Keratinocyte (primary cell): Measurements from ENCODE around the gene RNF5.

ENCODE experiments used
- EZH2 ChIP-seq: IDR thresholded peaks from one replicate; pipeline ENCODE4 v1.6.1; 2012; ENCODE audit warnings: inconsistent platforms, mild to moderate bottlenecking, low read length, moderate library complexity
- TF ChIP-seq, protein P1 (sequence below), 3 experiments: IDR thresholded peaks in 1 of 3; conservative IDR thresholded peaks in 1 of 3; optimal IDR thresholded peaks in 1 of 3; 2 replicates in 2 of 3; 3 replicates in 1 of 3; pipeline versions ENCODE3 to v1.5.1; 2011; ENCODE audit warnings: low read length in 3 of 3, mild to moderate bottlenecking in 3 of 3, moderate library complexity in 2 of 3, control low read depth in 1 of 3, inconsistent platforms in 1 of 3; ENCODE audit not compliant: insufficient read depth in 2 of 3; ENCODE audit errors: extremely low read depth in 1 of 3

DNA sequence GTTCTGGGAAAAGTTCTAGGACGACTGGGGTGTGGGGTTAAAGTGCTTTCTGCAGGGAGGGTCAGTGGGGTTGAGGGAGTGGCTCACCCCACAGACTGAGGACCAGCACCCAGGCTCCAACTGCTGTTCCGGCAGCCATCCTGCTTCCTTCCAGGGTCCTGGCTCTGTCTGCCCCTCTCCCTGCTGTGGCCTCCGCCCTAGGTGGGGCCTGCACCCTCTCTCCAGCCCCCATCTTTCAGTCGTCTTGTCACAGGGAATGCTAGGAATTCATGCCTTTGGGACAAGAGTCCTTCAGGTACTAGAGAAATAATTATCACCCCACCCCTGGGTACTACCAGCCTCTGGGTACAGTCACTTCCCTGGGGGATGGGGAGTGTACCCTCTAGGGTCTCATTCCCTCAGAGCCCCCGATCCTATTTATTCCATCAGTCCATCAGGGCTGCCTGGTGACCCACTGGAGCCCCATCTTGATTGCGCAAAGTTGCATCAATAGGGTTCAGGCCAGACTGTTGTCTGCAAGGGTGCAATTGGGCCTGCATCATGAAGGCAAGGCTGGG, 6.0 kb downstream of the RNF5 start, which contains the start of gene AGER:
- TF ChIP-seq, protein P1, sequence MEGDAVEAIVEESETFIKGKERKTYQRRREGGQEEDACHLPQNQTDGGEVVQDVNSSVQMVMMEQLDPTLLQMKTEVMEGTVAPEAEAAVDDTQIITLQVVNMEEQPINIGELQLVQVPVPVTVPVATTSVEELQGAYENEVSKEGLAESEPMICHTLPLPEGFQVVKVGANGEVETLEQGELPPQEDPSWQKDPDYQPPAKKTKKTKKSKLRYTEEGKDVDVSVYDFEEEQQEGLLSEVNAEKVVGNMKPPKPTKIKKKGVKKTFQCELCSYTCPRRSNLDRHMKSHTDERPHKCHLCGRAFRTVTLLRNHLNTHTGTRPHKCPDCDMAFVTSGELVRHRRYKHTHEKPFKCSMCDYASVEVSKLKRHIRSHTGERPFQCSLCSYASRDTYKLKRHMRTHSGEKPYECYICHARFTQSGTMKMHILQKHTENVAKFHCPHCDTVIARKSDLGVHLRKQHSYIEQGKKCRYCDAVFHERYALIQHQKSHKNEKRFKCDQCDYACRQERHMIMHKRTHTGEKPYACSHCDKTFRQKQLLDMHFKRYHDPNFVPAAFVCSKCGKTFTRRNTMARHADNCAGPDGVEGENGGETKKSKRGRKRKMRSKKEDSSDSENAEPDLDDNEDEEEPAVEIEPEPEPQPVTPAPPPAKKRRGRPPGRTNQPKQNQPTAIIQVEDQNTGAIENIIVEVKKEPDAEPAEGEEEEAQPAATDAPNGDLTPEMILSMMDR (optimal IDR thresholded peaks at IDR 0.05 in 1 of 3, IDR thresholded peaks at IDR 0.05 in 1 of 3, conservative IDR thresholded peaks at IDR 0.05 in 1 of 3; ENCODE audit: extremely low read depth in 1 of 3, insufficient read depth in 2 of 3, low read length in 3 of 3), result no peak
- TF ChIP-seq EZH2, result no peak
